ENCODE data around the gene SERPINA10.

SERPINA10 gene, protein sequence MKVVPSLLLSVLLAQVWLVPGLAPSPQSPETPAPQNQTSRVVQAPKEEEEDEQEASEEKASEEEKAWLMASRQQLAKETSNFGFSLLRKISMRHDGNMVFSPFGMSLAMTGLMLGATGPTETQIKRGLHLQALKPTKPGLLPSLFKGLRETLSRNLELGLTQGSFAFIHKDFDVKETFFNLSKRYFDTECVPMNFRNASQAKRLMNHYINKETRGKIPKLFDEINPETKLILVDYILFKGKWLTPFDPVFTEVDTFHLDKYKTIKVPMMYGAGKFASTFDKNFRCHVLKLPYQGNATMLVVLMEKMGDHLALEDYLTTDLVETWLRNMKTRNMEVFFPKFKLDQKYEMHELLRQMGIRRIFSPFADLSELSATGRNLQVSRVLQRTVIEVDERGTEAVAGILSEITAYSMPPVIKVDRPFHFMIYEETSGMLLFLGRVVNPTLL

DNA sequence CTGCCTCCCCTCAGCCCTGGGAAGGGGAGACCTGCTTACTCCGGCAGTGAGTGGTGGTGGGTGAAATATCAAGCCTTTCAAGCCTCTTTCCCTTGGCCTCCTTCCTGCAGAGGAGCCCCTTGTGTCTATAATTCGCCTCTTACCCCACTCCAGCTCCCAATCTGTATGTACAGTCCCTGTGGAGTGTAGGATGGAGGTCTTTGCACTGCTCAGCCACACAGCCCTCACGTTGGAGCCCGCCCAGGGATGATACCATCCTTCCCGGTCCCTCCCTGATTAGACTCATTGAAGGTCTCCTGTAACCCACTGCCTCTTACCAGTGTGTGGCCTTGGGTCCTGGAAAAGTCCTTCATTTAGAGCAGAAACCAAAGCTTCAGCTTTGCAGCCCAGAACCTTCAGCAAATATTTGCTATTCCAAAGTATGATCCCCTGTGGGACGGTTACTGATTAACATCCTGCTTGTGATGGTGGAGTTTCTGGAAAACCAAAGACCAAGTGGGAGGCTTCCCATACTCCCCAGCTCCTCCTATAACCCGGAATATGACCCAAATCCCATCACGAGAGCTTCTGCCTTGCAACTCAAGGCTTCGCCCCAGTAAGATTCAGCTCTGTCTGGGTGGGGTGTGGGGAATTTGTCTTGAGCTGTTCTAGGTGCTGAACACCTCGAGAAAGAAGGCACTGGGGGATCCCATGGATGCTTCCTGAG is at the start of gene SERPINA10:
SERPINA10 (minus strand) TSS at position 397 of the 706 bp plus-strand sequence. CDS start 2,675 bp downstream, outside the sequence.
- DNase-seq: no peak

- DNase-seq: peak; percentile 78
Observed at GRCh38 chr14:94342334-94342934, 49.4 kb upstream of the SERPINA10 start.

DNA sequence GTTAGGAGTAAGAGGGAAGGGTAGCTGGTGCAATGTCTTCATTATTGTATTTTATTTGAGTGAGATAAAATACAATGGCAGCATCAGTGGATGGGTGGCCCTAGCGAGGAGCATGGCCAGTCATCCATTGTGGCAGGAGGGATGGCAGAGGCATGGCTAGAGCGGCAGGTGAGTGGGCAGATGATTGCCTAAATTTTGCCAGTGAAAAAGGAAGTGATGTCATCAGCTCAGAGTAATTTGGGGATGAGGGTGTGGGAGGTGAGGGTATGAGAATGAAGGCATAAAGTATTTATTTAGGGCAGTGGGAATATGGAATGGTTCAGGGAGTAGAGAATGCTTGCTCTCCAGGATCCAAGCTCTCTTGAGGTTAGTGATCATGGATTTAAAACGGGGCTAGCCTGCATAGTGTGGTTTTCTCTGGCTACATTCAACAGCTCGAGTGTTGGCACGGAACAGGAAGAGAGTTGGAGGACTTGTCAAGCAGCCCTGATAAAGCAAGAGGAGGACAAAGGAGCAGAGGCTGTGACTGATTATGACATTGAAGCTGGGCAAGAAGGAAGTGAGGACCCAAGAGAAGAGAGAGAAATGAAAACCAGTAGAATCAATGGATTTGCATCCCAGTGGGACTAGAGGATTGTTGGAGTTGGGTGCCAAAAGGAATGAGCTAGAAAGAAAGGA is 48.7 kb upstream of the SERPINA10 start:
- DNase-seq: peak; percentile 66

GRCh38 chr14:94340533-94340932 is 47.5 kb upstream of the SERPINA10 start:
- DNase-seq: no peak

- DNase-seq: no peak
Observed at GRCh38 chr14:94338023-94338422, 45.0 kb upstream of the SERPINA10 start.

- peak; percentile 34 for DNase-seq
Observed at GRCh38 chr14:94337274-94337673, 44.2 kb upstream of the SERPINA10 start.

DNA sequence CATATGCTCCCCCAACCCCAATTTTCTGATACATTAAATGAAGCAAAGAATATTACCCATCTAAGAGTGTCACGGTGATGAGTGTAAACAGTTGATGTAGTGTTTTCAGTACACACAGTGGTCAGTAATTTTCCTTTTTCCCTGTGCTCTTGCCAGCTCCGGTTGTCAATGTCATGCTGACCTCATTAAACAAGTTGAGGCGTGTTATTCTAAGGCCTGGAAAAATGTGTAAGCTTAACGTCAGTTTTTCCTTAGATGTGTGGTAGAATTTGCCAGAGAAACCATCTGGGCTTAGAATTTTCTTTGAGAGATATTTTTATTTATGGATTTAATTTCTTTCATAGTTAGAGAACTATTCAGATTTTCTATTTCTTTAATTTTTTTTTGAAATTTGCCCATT is 41.8 kb upstream of the SERPINA10 start:
- no peak for DNase-seq

- DNase-seq: no peak
Observed at GRCh38 chr14:94332587-94332986, 39.5 kb upstream of the SERPINA10 start.

GRCh38 chr14:94332063-94332583 is 39.1 kb upstream of the SERPINA10 start:
- DNase-seq: no peak

- no peak for DNase-seq
Observed at GRCh38 chr14:94331462-94331861, 38.4 kb upstream of the SERPINA10 start.

GRCh38 chr14:94330857-94331256 is 37.8 kb upstream of the SERPINA10 start:
- no peak for DNase-seq

DNA sequence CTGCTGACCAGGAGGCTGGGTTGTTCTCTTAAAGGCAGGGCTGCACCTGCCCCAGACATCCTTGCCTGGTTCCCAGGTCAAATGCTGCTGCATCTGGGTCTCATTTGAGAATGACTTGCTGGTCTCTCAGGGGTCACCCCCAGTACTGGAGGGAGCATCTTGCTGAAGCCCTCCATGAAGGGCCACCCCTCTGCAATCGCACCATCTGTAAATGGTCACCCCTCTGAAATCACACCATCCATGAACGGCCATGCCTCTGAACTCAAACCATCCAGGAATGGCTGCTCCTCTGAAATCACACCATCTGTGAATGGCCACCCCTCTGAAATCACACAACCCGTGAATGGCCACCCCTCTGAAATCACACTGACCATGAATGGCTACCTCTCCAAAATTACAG is 37.4 kb upstream of the SERPINA10 start:
- no peak for DNase-seq

DNA sequence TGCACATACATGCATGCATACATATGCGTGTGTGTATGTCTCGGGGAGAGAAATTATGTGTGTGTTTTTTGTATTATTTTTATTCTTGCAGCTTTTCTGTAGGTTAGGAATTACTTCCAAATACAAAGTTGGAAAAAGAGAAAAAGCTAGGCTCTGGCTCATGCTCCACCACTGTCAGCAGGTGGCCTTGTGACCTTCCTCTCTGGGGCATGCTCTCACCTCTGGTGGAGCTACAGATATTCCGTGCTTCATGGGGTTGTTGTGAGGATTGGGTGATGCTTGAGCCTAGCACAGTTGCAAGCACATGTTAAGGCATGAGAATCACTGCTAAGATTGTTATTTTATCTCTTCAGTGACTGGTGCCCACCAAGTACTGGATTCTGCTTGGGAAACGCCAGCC is 36.8 kb upstream of the SERPINA10 start:
- no peak for DNase-seq

- no peak for DNase-seq
Observed at GRCh38 chr14:94328196-94328595, 35.1 kb upstream of the SERPINA10 start.

- peak; percentile 26 for DNase-seq
Observed at GRCh38 chr14:94322648-94323570, 29.8 kb upstream of the SERPINA10 start, which contains the start of gene SERPINA6. TSS of gene SERPINA6 (minus strand) at chr14:94323336. CDS start at chr14:94314648, 8,688 bp downstream.

GRCh38 chr14:94321421-94322271 is 28.6 kb upstream of the SERPINA10 start:
- DNase-seq: no peak

- DNase-seq: no peak
Observed at GRCh38 chr14:94320243-94320642, 27.2 kb upstream of the SERPINA10 start.

GRCh38 chr14:94317259-94317658 is 24.2 kb upstream of the SERPINA10 start:
- no peak for DNase-seq

- no peak for DNase-seq
Observed at GRCh38 chr14:94316692-94317091, 23.6 kb upstream of the SERPINA10 start.

- DNase-seq: no peak
Observed at GRCh38 chr14:94314890-94315289, 21.8 kb upstream of the SERPINA10 start.

All from MV-4-11 (cell line).